GM18502 (cell line): ENCODE results near the gene FXYD1.

Experiments
- ATAC-seq: cut with Tn5 transposase; IDR thresholded peaks from one replicate; pipeline ENCODE4 v1.9.1; 2021; ENCODE audit warnings: mild to moderate bottlenecking; ENCODE audit not compliant: unreplicated experiment, poor library complexity

FXYD1 gene

DNA sequence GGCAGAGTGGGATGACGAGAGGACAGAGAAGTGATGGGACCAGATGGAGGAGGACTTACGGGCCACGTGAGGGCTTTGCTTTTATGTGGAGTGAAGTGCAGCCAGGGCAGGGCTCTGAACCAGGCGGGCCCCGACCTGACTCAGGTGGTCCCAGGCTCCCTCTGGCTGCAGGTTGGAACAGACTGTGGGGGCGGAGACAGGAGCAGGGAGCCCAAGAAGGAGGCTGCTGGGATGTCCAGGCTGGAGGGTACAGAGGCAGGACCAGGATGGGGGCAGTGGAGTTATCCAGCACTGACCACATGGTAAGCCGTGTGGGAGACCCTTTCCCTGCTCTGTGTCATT lies 18.0 kb downstream of the FXYD1 start:
- no peak for ATAC-seq

DNA sequence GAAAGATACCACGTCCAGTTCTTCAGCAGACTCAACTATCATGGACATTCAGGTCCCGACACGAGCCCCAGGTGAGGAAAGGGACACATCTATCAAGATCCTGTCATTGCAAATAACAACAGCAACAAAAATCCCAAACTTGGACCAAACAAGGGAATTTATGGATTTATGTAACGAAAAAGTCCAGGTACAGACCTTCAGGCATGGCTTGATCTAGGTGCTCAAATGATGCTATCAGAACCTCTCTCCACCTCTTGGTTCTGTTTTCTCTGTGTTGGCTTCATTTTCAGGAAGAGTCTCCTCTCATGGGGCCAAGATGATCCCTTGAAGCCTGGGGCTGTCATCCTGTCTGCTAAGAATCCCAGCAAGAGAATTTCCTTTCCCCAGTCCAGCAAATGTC lies 18.8 kb downstream of the FXYD1 start:
- ATAC-seq = no peak

GRCh38 chr19:35159606-35160005 lies 21.0 kb downstream of the FXYD1 start:
- no peak for ATAC-seq

- no peak for ATAC-seq
Measured at GRCh38 chr19:35160629-35161433, 22.2 kb downstream of the FXYD1 start.

- no peak for ATAC-seq
Measured at GRCh38 chr19:35161434-35161743, 22.8 kb downstream of the FXYD1 start.

DNA sequence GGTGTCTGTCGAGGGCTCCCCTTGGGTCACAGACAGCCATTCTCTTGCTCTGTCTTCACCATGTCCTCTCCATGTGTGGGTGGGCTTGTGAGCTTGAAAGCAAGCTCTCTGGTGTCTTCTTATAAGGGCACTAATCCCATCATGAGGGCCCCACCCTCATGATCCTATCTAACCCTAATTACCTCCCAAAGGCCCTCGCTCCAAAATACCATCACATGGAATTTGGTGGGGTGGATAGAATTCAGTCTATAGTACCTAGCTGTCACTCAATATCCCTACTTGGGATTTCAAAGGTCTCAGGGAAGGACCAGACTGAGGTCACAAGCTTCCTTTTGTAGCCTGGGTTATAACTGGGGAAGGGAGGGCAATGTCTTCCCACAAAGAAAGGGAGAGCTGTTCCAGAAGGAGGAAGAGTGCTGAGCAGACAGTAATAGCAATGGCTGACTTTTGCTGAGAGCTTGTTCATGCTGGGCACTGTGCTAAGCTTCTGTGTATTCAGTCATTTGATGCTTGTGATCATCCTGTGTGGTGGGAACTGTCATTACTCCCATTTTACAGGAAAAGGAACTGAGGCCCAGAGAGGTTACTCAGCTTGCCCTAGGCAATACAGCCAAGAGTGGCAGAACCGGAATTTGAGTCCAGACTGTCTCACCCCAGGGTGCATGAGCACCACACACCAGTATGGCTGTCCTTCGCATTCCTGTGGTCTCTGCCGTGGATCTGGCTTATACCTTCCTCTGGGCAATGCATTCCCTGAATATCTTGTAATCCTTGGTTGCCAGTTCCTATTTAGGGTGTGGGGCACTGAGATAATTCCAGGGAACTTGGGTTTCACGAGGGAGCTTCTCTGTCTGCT lies 24.1 kb downstream of the FXYD1 start:
- ATAC-seq = no peak

GRCh38 chr19:35164418-35164817 lies 25.8 kb downstream of the FXYD1 start:
- no peak for ATAC-seq

- ATAC-seq = no peak
Measured at GRCh38 chr19:35165200-35166058, 26.8 kb downstream of the FXYD1 start.

- ATAC-seq = no peak
Measured at GRCh38 chr19:35166100-35167063, 27.8 kb downstream of the FXYD1 start.

GRCh38 chr19:35167251-35168119 lies 28.9 kb downstream of the FXYD1 start:
- ATAC-seq = no peak

- ATAC-seq = no peak
Measured at GRCh38 chr19:35168196-35168595, 29.6 kb downstream of the FXYD1 start.

- no peak for ATAC-seq
Measured at GRCh38 chr19:35169221-35169995, 30.8 kb downstream of the FXYD1 start.

GRCh38 chr19:35170359-35171061 lies 31.9 kb downstream of the FXYD1 start:
- no peak for ATAC-seq

DNA sequence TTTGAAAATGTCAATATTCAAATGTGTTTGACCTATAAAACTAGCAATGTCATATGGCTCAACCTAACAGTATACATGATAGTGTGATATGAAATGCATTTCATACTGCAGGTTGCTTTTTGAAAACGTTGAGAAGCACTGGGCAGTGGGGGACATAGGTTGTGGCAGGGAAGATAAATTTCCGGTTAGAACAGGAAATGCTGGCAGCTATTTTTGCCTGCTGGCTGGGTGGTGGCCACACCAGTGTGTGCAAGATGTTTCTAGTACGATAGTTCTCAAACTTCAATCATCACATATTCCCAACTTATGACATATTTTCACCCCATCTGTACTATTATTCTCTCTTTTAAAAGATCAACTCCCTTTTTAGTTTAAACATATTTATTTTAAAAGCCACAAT lies 33.1 kb downstream of the FXYD1 start:
- no peak for ATAC-seq

DNA sequence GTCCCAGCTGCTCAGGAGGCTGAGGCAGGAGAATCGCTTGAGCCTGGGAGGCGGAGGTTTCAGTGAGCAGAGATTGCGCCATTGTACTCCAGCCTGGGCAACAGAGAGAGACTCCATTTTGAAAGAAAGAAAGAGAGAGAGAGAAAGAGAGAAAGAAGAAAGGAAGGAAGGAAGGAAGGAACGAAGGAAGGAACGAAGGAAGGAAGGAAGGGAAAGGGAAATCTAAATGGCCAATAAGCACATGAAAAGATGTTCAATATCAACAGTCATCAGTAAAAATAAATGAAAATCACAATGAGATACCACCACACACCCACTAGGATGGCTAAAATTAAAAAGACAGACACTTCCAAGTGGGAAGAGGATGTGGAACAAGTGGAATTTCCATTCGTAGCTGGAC lies 35.6 kb downstream of the FXYD1 start:
- ATAC-seq = no peak

DNA sequence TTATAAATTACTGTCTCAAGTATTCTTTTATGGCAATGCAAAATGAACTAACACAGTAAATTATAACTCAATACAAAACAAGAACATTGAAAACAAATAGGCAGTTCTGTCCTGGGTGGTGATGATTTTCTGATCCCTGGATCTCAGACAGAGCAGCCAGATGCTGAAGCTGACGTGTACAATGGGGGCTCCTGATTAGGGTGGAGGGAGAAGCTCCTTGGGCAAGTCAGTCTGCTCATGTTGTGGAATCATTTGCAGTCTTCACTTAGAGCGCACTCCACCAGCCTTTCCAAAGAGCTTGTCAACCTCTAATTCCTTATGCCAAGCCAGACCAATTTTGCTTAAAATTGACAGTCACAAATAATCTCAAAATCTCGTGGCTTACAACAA lies 37.6 kb downstream of the FXYD1 start:
- ATAC-seq = no peak
